Loucy (cell line): Measurements from ENCODE around the gene CLDND2.

Experiments used
- H2AFZ ChIP-seq: fragments of 200-600 bp; sonication (generic); 2 replicates; pipeline ENCODE4 v1.6.0; 2016; ENCODE audit warnings: antibody characterized with exemption, mild to moderate bottlenecking, low read length, moderate library complexity
- H3F3A ChIP-seq: fragments of 200-600 bp; 2 replicates; pipeline ENCODE4 v1.6.0; 2016; ENCODE audit warnings: antibody characterized with exemption, low read depth, mild to moderate bottlenecking
- H3K27me3 ChIP-seq: fragments of 200-600 bp; sonication (generic); 2 replicates; pipeline ENCODE4 v1.6.1; 2014; ENCODE audit warnings: low read length, mild to moderate bottlenecking; ENCODE audit not compliant: insufficient read depth, poor library complexity, severe bottlenecking
- H3K36me3 ChIP-seq: fragments of 200-600 bp; sonication (generic); 2 replicates; pipeline ENCODE4 v1.6.1; 2016; ENCODE audit warnings: low read length; ENCODE audit not compliant: insufficient read depth
- H3K4me1 ChIP-seq: fragments of 200-600 bp; sonication (generic); 2 replicates; pipeline ENCODE4 v1.5.1; 2014; ENCODE audit warnings: low read length, mild to moderate bottlenecking; ENCODE audit not compliant: insufficient read depth, poor library complexity, severe bottlenecking
- H3K4me2 ChIP-seq: fragments of 200-600 bp; sonication (generic); 2 replicates; pipeline ENCODE4 v1.6.0; 2014; ENCODE audit warnings: antibody characterized with exemption, low read length, low read depth, mild to moderate bottlenecking; ENCODE audit not compliant: poor library complexity, severe bottlenecking
- H3K4me3 ChIP-seq: fragments of 200-600 bp; sonication (generic); 2 replicates; pipeline ENCODE4 v1.5.1; 2014; ENCODE audit warnings: low read length, mild to moderate bottlenecking, mixed read lengths; ENCODE audit not compliant: poor library complexity, severe bottlenecking
- H3K79me2 ChIP-seq: fragments of 200-600 bp; sonication (generic); 2 replicates; pipeline ENCODE4 v1.6.1; 2014; ENCODE audit warnings: low read length; ENCODE audit not compliant: insufficient read depth
- H3K9ac ChIP-seq: fragments of 200-600 bp; sonication (generic); 2 replicates; pipeline ENCODE4 v1.6.0; 2014; ENCODE audit warnings: mild to moderate bottlenecking, low read depth, low read length, moderate library complexity; ENCODE audit not compliant: poor library complexity, severe bottlenecking
- H3K9me2 ChIP-seq: fragments of 200-600 bp; sonication (generic); replicated peaks from 2 replicates; pipeline ENCODE4 v1.6.1; 2016; ENCODE audit warnings: low read depth, low read length, mixed read lengths
- H3K9me3 ChIP-seq: fragments of 200-600 bp; sonication (generic); 2 replicates; pipeline ENCODE4 v1.6.1; 2014; ENCODE audit warnings: mild to moderate bottlenecking, antibody characterized with exemption, low read length, low read depth; ENCODE audit not compliant: insufficient read depth
- H4K20me1 ChIP-seq: fragments of 200-600 bp; sonication (generic); 2 replicates; pipeline ENCODE4 v1.6.0; 2014; ENCODE audit warnings: antibody characterized with exemption, low read length, mild to moderate bottlenecking; ENCODE audit not compliant: insufficient read depth, poor library complexity, severe bottlenecking
- EZH2phosphoT487 ChIP-seq: fragments of 200-600 bp; IDR thresholded peaks from 2 replicates; pipeline ENCODE4 v1.6.1; 2018; ENCODE audit warnings: antibody characterized with exemption, mild to moderate bottlenecking, moderate library complexity, borderline replicate concordance
- TF ChIP-seq, protein P1 (sequence below): fragments of 200-600 bp; sonication (generic); conservative IDR thresholded peaks from 2 replicates; pipeline ENCODE4 v1.5.1; 2014; ENCODE audit warnings: mild to moderate bottlenecking, antibody characterized with exemption, low read length

CLDND2 gene

GRCh38 chr19:51325161-51325976 is 43.4 kb downstream of the CLDND2 start:
- no peaks in the 10 kb centered on the region for H3K9me3 ChIP-seq
- H2AFZ ChIP-seq = no peak overlapping the region
- TF ChIP-seq, protein P1, sequence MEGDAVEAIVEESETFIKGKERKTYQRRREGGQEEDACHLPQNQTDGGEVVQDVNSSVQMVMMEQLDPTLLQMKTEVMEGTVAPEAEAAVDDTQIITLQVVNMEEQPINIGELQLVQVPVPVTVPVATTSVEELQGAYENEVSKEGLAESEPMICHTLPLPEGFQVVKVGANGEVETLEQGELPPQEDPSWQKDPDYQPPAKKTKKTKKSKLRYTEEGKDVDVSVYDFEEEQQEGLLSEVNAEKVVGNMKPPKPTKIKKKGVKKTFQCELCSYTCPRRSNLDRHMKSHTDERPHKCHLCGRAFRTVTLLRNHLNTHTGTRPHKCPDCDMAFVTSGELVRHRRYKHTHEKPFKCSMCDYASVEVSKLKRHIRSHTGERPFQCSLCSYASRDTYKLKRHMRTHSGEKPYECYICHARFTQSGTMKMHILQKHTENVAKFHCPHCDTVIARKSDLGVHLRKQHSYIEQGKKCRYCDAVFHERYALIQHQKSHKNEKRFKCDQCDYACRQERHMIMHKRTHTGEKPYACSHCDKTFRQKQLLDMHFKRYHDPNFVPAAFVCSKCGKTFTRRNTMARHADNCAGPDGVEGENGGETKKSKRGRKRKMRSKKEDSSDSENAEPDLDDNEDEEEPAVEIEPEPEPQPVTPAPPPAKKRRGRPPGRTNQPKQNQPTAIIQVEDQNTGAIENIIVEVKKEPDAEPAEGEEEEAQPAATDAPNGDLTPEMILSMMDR = no peak
- TF ChIP-seq EZH2phosphoT487 = no peak
- no peaks in the 10 kb centered on the region for H3K79me2 ChIP-seq
- H3F3A ChIP-seq = no peaks in the 10 kb centered on the region
- H3K4me1 ChIP-seq = no peaks in the 10 kb centered on the region
- H3K4me3 ChIP-seq = no peak overlapping the region
- no peaks in the 10 kb centered on the region for H3K36me3 ChIP-seq
- H3K9ac ChIP-seq = no peak overlapping the region
- H3K9me2 ChIP-seq = no peaks in the 10 kb centered on the region
- H4K20me1 ChIP-seq = no peaks in the 10 kb centered on the region
- H3K4me2 ChIP-seq = no peak overlapping the region
- no peaks in the 10 kb centered on the region for H3K27me3 ChIP-seq

GRCh38 chr19:51324167-51324481 is 44.7 kb downstream of the CLDND2 start:
- H3K4me3 ChIP-seq = no peak overlapping the region
- H3K4me2 ChIP-seq = no peak overlapping the region
- TF ChIP-seq EZH2phosphoT487 = no peak
- TF ChIP-seq, protein P1 = no peak
- no peaks in the 10 kb centered on the region for H3K4me1 ChIP-seq
- H3K36me3 ChIP-seq = no peaks in the 10 kb centered on the region
- H3K9me3 ChIP-seq = no peaks in the 10 kb centered on the region
- no peak overlapping the region for H2AFZ ChIP-seq
- H3K27me3 ChIP-seq = no peaks in the 10 kb centered on the region
- H4K20me1 ChIP-seq = no peaks in the 10 kb centered on the region
- H3F3A ChIP-seq = no peaks in the 10 kb centered on the region
- no peaks in the 10 kb centered on the region for H3K79me2 ChIP-seq
- H3K9ac ChIP-seq = no peak overlapping the region
- H3K9me2 ChIP-seq = no peaks in the 10 kb centered on the region

- Histone ChIP-seq H3K79me2 (no peaks in the 10 kb centered on the region), H3K36me3 (no peaks in the 10 kb centered on the region), H3K4me3 (no peak overlapping the region), H3K4me2 (no peak overlapping the region), H3F3A (no peaks in the 10 kb centered on the region), H3K9me3 (no peaks in the 10 kb centered on the region), H3K4me1 (no peaks in the 10 kb centered on the region), H4K20me1 (no peaks in the 10 kb centered on the region), H3K9me2 (no peaks in the 10 kb centered on the region), H3K27me3 (no peaks in the 10 kb centered on the region), H2AFZ (no peak overlapping the region), H3K9ac (no peak overlapping the region)
- TF ChIP-seq, protein P1 = no peak
- no peak for TF ChIP-seq EZH2phosphoT487
Observed at GRCh38 chr19:51323481-51324166, 45.2 kb downstream of the CLDND2 start.
